Measurements from ENCODE around the gene HCN2. TPM values are rescaled to one million over a fixed set of nuclear protein-coding genes. Genes with fewer than 3 reads are reported as not detected.

HCN2 gene
- total and polyA plus RNA-seq, 2 of the 8 experiments (the other 6 are each of a cell fraction or from before 2014, with no cell fraction given), result 1.0 to 4.0 TPM

GRCh38 chr19:608155-609003, 18.7 kb downstream of the HCN2 start:
- Histone ChIP-seq H2AK5ac (ENCODE audit: low read depth, low read length) (no peak overlapping the region), H2AFZ (ENCODE audit: low read length) (no peak overlapping the region), H3K14ac (ENCODE audit: insufficient read length) (no peak overlapping the region), H4K91ac (replicated peaks; ENCODE audit: insufficient read length, low read length) (no peak overlapping the region), H2BK5ac (ENCODE audit: low read depth, low read length) (no peak overlapping the region), H2BK12ac (ENCODE audit: low read depth, low read length) (no peak overlapping the region), H3K27me3 (replicated peaks in 1 of 4; ENCODE audit: control insufficient read depth in 3 of 4, extremely low read depth in 1 of 4, insufficient read depth in 3 of 4, low read length in 3 of 4) (no peaks in the 10 kb centered on the region), H3K4ac (replicated peaks; ENCODE audit: insufficient read length, low read depth, low read length) (no peak overlapping the region), H3K79me2 (ENCODE audit: control insufficient read depth in 1 of 2, insufficient read depth in 2 of 2, low read length in 2 of 2) (no peaks in the 10 kb centered on the region), H3K23me2 (ENCODE audit: low read depth, low read length) (no peaks in the 10 kb centered on the region), H3K4me2 (ENCODE audit: insufficient read depth in 1 of 2, low read depth in 2 of 2, low read length in 2 of 2) (no peak overlapping the region), H2BK120ac (replicated peaks; ENCODE audit: low read depth, low read length) (no peak overlapping the region), H4K5ac (ENCODE audit: insufficient read length, low read depth, low read length) (no peak overlapping the region), H3K18ac (ENCODE audit: extremely low read depth, low read length) (no peak overlapping the region), H3K23ac (ENCODE audit: insufficient read length) (no peak overlapping the region), H2BK20ac (ENCODE audit: low read length) (no peak overlapping the region), H3K4me3 (ENCODE audit: extremely low read depth in 1 of 4, insufficient read depth in 2 of 4, low read depth in 3 of 4, low read length in 4 of 4) (no peak overlapping the region), H3K27ac (ENCODE audit: low read depth, low read length) (no peak overlapping the region), H3K4me1 (replicated peaks in 1 of 4; ENCODE audit: control insufficient read depth in 3 of 4, insufficient read depth in 4 of 4, low read length in 3 of 4) (no peaks in the 10 kb centered on the region), H3K56ac (replicated peaks; ENCODE audit: insufficient read length, low read depth, low read length) (no peak overlapping the region), H3K79me1 (ENCODE audit: low read depth, low read length) (no peaks in the 10 kb centered on the region; the same call in 1 of the 2 replicates), H3K9me3 (ENCODE audit: insufficient read depth in 2 of 2, low read depth in 1 of 2, low read length in 1 of 2) (peaks cover 0 to 11% of the 10 kb centered on the region in 2 experiments; a peak in 1 of 4 replicates), H3K36me3 (ENCODE audit: control insufficient read depth in 2 of 4, insufficient read depth in 4 of 4, low read length in 3 of 4) (peaks cover 0 to 6% (median 0%) of the 10 kb centered on the region in 4 experiments; a peak in 1 of 8 replicates), H4K8ac (ENCODE audit: extremely low read depth, insufficient read depth, low read length) (0 out of 2 replicates have a peak overlapping the region, but pooled peaks have one; percentile 35), H3K9ac (replicated peaks in 1 of 4; ENCODE audit: extremely low read depth in 1 of 4, low read depth in 3 of 4, low read length in 3 of 4) (no peak overlapping the region), H4K20me1 (replicated peaks in 1 of 2; ENCODE audit: control insufficient read depth in 1 of 2, insufficient read depth in 2 of 2, low read length in 2 of 2) (no peaks in the 10 kb centered on the region), H2BK15ac (ENCODE audit: low read length) (no peak overlapping the region)
- ChIA-PET CTCF (ENCODE audit: partially characterized antibody) (interaction anchor here (1.1 to 2.3 kb wide), 3 partner anchors 17 to 98 kb away, joined by 3 to 5 read pairs (median 3); no protein-coding TSS in a partner anchor), POLR2A (ENCODE audit: partially characterized antibody) (interaction anchor here (0.7 to 1.5 kb wide), 3 partner anchors 9 to 37 kb away, joined by 3 read pairs; no protein-coding TSS in a partner anchor)
- WGBS, 2 experiments (ENCODE audit: extremely low coverage in 1 of 2, insufficient coverage in 1 of 2, insufficient read length in 1 of 2, insufficient replicate concordance in 2 of 2, low coverage in 1 of 2, low lambda C conversion rate in 2 of 2, missing lambda C conversion rate in 1 of 2), result 80% methylated on average over 26 of the region's 30 CpGs; no CpG with 5 or more reads in 1 of the 2 experiments
- FAIRE-seq, result no peak
- peak in 1 of 3 experiments; percentile 12; a peak in 1 of 4 replicates for TF ChIP-seq CTCF (IDR thresholded peaks at IDR 0.05; ENCODE audit: control extremely low read depth in 1 of 3, insufficient read depth in 1 of 3, low read depth in 1 of 3, low read length in 3 of 3)
- no peak for TF ChIP-seq CBX8 (IDR thresholded peaks at IDR 0.05; ENCODE audit: borderline replicate concordance, low read depth, low read length)
- no peak for DNase-seq (ENCODE audit: low read depth in 1 of 2, low spot score in 2 of 2)
